ENCODE measurements around the gene ZNF787. TPM values are rescaled to one million over a fixed set of nuclear protein-coding genes. Genes with fewer than 3 reads are reported as not detected.

Gene ZNF787
- total and polyA plus RNA-seq, 2 of the 13 experiments (the other 11 are each of a cell fraction or from before 2014, with no cell fraction given), result 15.1 to 42.8 TPM

DNA sequence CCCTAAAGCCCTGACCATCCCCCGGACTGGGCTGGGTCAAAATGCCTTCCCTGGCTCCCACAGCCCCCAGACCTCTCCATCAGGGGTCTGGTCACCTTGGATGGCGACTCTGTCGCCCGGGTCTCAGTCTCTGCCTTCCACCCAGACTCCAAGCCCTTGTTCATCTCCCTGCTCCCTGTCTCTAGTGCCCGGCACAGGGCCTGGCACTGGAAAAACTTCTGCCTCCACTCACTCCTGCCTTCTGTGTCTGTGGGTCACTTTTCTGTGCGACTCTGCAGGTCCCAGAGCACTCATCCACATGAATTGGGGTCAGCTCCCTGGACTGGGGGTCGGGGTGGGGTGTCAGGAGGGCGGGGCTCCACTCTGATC lies 1.1 kb downstream of the ZNF787 start (continued):
- TF ChIP-seq SETDB1 (CRISPR knock-in tag; IDR thresholded peaks at IDR 0.05; ENCODE audit: borderline replicate concordance) (no peak), MZF1 (CRISPR knock-in tag; IDR thresholded peaks at IDR 0.05; ENCODE audit: borderline replicate concordance) (no peak), MXI1 (IDR thresholded peaks at IDR 0.05; ENCODE audit: borderline replicate concordance, low read depth, low read length) (no peak), ZNF143 (CRISPR knock-in tag; IDR thresholded peaks at IDR 0.05) (no peak), MTF1 (CRISPR knock-in tag; IDR thresholded peaks at IDR 0.05) (no peak), ZFX (CRISPR knock-in tag; IDR thresholded peaks at IDR 0.05; ENCODE audit: low read depth) (no peak), SRY (CRISPR knock-in tag; IDR thresholded peaks at IDR 0.05) (0 out of 2 replicates have a peak, but pooled peaks have one; percentile 22), TRIM24 (CRISPR knock-in tag; IDR thresholded peaks at IDR 0.05) (no peak), ZNF460 (CRISPR knock-in tag; IDR thresholded peaks at IDR 0.05; ENCODE audit: borderline replicate concordance) (no peak), CHD4 (IDR thresholded peaks at IDR 0.05; ENCODE audit: borderline replicate concordance, low read length) (no peak), NFATC3 (CRISPR knock-in tag; IDR thresholded peaks at IDR 0.05) (no peak), SALL1 (CRISPR knock-in tag; IDR thresholded peaks at IDR 0.05) (no peak), SKI (IDR thresholded peaks at IDR 0.05; ENCODE audit: partially characterized antibody) (no peak), BHLHE40 (IDR thresholded peaks at IDR 0.05; ENCODE audit: low read length) (no peak), ZNF891 (CRISPR knock-in tag; IDR thresholded peaks at IDR 0.05) (peak; percentile 26; the same call in 1 of the 2 replicates)
- TF ChIP-seq, protein P1, sequence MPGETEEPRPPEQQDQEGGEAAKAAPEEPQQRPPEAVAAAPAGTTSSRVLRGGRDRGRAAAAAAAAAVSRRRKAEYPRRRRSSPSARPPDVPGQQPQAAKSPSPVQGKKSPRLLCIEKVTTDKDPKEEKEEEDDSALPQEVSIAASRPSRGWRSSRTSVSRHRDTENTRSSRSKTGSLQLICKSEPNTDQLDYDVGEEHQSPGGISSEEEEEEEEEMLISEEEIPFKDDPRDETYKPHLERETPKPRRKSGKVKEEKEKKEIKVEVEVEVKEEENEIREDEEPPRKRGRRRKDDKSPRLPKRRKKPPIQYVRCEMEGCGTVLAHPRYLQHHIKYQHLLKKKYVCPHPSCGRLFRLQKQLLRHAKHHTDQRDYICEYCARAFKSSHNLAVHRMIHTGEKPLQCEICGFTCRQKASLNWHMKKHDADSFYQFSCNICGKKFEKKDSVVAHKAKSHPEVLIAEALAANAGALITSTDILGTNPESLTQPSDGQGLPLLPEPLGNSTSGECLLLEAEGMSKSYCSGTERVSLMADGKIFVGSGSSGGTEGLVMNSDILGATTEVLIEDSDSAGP (CRISPR knock-in tag; IDR thresholded peaks at IDR 0.05; ENCODE audit: borderline replicate concordance), result peak; percentile 61; the same call in 1 of the 2 replicates
- TF ChIP-seq, protein P2, sequence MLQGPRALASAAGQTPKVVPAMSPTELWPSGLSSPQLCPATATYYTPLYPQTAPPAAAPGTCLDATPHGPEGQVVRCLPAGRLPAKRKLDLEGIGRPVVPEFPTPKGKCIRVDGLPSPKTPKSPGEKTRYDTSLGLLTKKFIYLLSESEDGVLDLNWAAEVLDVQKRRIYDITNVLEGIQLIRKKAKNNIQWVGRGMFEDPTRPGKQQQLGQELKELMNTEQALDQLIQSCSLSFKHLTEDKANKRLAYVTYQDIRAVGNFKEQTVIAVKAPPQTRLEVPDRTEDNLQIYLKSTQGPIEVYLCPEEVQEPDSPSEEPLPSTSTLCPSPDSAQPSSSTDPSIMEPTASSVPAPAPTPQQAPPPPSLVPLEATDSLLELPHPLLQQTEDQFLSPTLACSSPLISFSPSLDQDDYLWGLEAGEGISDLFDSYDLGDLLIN (CRISPR knock-in tag; IDR thresholded peaks at IDR 0.05; ENCODE audit: borderline replicate concordance), result no peak
- TF ChIP-seq, protein P3, sequence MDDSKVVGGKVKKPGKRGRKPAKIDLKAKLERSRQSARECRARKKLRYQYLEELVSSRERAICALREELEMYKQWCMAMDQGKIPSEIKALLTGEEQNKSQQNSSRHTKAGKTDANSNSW (CRISPR knock-in tag; IDR thresholded peaks at IDR 0.05; ENCODE audit: borderline replicate concordance), result no peak
- TF ChIP-seq, protein P4, sequence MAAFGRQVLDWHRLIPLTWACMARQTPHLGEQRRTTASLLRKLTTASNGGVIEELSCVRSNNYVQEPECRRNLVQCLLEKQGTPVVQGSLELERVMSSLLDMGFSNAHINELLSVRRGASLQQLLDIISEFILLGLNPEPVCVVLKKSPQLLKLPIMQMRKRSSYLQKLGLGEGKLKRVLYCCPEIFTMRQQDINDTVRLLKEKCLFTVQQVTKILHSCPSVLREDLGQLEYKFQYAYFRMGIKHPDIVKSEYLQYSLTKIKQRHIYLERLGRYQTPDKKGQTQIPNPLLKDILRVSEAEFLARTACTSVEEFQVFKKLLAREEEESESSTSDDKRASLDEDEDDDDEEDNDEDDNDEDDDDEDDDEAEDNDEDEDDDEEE (CRISPR knock-in tag; IDR thresholded peaks at IDR 0.05), result no peak
- TF ChIP-seq, protein P5, sequence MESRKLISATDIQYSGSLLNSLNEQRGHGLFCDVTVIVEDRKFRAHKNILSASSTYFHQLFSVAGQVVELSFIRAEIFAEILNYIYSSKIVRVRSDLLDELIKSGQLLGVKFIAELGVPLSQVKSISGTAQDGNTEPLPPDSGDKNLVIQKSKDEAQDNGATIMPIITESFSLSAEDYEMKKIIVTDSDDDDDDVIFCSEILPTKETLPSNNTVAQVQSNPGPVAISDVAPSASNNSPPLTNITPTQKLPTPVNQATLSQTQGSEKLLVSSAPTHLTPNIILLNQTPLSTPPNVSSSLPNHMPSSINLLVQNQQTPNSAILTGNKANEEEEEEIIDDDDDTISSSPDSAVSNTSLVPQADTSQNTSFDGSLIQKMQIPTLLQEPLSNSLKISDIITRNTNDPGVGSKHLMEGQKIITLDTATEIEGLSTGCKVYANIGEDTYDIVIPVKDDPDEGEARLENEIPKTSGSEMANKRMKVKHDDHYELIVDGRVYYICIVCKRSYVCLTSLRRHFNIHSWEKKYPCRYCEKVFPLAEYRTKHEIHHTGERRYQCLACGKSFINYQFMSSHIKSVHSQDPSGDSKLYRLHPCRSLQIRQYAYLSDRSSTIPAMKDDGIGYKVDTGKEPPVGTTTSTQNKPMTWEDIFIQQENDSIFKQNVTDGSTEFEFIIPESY (CRISPR knock-in tag; IDR thresholded peaks at IDR 0.05), result no peak
- TF ChIP-seq, protein P6, sequence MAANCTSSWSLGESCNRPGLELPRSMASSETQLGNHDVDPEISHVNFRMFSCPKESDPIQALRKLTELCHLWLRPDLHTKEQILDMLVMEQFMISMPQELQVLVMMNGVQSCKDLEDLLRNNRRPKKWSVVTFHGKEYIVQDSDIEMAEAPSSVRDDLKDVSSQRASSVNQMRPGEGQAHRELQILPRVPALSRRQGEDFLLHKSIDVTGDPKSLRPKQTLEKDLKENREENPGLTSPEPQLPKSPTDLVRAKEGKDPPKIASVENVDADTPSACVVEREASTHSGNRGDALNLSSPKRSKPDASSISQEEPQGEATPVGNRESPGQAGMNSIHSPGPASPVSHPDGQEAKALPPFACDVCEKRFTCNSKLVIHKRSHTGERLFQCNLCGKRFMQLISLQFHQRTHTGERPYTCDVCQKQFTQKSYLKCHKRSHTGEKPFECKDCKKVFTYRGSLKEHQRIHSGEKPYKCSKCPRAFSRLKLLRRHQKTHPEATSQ (CRISPR knock-in tag; IDR thresholded peaks at IDR 0.05; ENCODE audit: borderline replicate concordance), result peak; percentile 23; the same call in 1 of the 2 replicates
- TF ChIP-seq, protein P7, sequence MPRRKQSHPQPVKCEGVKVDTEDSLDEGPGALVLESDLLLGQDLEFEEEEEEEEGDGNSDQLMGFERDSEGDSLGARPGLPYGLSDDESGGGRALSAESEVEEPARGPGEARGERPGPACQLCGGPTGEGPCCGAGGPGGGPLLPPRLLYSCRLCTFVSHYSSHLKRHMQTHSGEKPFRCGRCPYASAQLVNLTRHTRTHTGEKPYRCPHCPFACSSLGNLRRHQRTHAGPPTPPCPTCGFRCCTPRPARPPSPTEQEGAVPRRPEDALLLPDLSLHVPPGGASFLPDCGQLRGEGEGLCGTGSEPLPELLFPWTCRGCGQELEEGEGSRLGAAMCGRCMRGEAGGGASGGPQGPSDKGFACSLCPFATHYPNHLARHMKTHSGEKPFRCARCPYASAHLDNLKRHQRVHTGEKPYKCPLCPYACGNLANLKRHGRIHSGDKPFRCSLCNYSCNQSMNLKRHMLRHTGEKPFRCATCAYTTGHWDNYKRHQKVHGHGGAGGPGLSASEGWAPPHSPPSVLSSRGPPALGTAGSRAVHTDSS (CRISPR knock-in tag; conservative IDR thresholded peaks at IDR 0.05), result 0 out of 2 replicates have a peak, but pooled peaks have one; percentile 3

Measured in HepG2 (cell line).